Right lobe of liver (tissue), 4 donors: ENCODE data around the gene FAM3A.

ENCODE experiments used
- CTCF ChIP-seq, 4 donors: fragments of 200-600 bp in 3 of 4; fragments of 450-650 bp in 1 of 4; IDR thresholded peaks; one replicate each; pipeline versions ENCODE4 v1.5.1 to v1.8.0; 2016 to 2022; ENCODE audit warnings: antibody characterized with exemption in 4 of 4, mild to moderate bottlenecking in 2 of 4
- POLR2A ChIP-seq: fragments of 450-650 bp; IDR thresholded peaks from one replicate; pipeline ENCODE4 v1.6.1; 2017; ENCODE audit warnings: antibody characterized with exemption, mild to moderate bottlenecking
- donor health status: DM: no; HTN: no; CAD: no.
- donor health status: DM: no; HTN: no; CAD: no.
- donor health status: DM: no; HTN: yes; CAD: no.

GRCh38 chrX:154483325-154483724 lies 32.7 kb downstream of the FAM3A start:
- TF ChIP-seq CTCF (IDR thresholded peaks at IDR 0.05) (no peak), POLR2A (no peak)
